ENCODE data around the gene CBR3.

The CBR3 gene

DNA sequence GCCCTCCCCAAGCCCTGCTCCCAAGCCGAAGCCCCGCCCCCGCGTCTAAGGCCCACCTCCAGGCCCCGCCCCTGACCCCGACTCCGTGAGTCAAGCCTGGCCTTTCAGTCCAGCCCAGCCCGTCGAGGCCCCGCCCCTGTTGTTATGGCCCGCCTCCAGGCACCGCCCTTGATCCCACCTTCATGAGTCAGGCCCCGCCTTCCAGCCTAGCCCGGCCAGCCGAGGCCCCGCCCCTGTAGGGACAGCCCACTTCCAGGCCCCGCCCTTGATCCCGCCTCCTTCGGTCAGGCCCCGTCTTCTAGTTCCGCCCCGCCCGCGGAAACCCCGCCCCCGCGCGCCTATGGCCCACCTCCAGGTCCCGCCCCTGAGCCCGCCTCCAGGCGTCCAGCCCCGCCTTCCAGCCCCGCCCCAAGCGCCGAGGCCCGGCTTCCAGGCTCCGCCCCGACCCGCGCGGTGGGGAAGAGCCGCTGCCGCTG lies 21.5 kb downstream of the CBR3 start:
- no peak for TF ChIP-seq CTCF (IDR thresholded peaks at IDR 0.05; ENCODE audit: low read length, missing control alignments)
- H3K4me3 ChIP-seq (replicated peaks; ENCODE audit: low read depth, low read length) = peak overlapping the region; percentile 70
- DNase-seq (ENCODE audit: low read depth) = peak; percentile 99

- no peak for DNase-seq (ENCODE audit: low read depth)
- peak within 1 kb of the TSS; percentile 70 for H3K4me3 ChIP-seq (replicated peaks; ENCODE audit: low read depth, low read length)
- no peak for TF ChIP-seq CTCF (IDR thresholded peaks at IDR 0.05; ENCODE audit: low read length, missing control alignments)
These were observed 22.2 kb downstream of the CBR3 start, which contains the start of gene DOP1B for GRCh38 chr21:36156815-36157670. Gene DOP1B (plus strand): TSS chr21:36156824. CDS start chr21:36164734, 7,910 bp downstream.

DNA sequence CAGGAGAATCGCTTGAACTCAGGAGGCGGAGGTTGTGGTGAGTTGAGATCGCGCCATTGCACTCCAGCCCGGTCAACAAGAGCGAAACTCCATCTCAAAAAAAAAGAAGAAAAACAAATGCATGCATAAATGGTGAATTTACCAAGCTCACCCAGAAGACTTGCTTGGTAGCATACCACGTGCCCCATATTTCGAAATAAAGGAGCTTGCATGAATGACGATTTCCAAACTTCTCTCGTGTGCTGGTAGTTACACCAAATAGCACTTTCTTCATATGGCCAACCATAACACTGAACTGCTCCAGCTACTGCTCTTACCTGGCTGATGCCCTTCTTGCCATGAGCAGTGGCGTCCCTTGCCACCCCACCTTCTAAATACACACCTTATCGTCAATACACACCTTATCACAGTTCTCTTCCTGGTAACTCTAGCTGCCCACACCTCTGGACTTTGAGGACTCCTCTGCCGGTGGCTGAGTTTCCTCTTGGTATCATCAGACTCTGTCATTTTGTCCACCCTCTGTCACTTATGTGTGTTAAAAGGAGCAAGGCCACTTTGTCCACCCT lies 24.6 kb downstream of the CBR3 start:
- H3K4me3 ChIP-seq (replicated peaks; ENCODE audit: low read depth, low read length) = no peak overlapping the region
- TF ChIP-seq CTCF (IDR thresholded peaks at IDR 0.05; ENCODE audit: low read length, missing control alignments) = no peak
- no peak for DNase-seq (ENCODE audit: low read depth)

DNA sequence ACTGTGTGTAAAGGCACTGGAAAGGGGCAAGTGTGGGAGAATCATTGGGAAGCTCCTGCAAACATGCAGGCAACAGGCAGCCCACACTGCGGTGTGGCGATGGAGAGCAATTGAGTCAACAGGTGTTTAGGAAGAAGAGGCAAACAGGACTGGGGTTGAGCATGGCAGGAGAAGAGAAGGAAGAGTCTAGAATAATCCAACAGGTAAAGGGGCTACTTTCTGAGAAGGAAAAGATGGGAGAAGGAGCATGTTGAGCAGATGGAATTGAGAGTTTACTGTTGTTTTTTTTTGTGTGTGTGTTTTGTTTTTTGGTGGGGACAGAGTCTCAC lies 25.9 kb downstream of the CBR3 start:
- DNase-seq (ENCODE audit: low read depth) = no peak
- TF ChIP-seq CTCF (IDR thresholded peaks at IDR 0.05; ENCODE audit: low read length, missing control alignments) = no peak

DNA sequence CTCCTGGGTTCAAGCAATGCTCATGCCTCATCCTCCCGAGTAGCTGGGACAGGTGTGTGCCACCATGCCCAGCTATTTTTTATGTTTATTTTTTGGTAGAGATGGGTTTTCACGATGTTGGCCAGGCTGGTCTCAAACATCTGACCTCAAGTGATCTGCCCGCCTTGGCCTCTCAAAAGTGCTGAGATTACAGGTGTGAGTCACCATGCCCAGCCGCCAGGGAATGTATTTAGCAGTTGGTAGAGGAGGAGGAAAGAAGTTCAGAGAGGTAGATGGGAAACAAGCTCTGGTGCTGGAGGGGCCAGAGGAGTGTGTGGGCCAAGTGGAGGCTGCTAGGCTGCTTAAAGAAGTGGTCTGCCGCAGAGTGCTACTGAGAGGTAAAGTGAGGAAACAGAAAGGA lies 27.8 kb downstream of the CBR3 start:
- DNase-seq (ENCODE audit: low read depth) = no peak
- TF ChIP-seq CTCF (IDR thresholded peaks at IDR 0.05; ENCODE audit: low read length, missing control alignments) = no peak
- no peak overlapping the region for H3K4me3 ChIP-seq (replicated peaks; ENCODE audit: low read depth, low read length)

More for the DNA sequence above, 25.9 kb downstream of the CBR3 start:
- H3K4me3 ChIP-seq (replicated peaks; ENCODE audit: low read depth, low read length) = no peak overlapping the region

- no peak for TF ChIP-seq CTCF (IDR thresholded peaks at IDR 0.05; ENCODE audit: low read length, missing control alignments)
- no peak for DNase-seq (ENCODE audit: low read depth)
- no peak overlapping the region for H3K4me3 ChIP-seq (replicated peaks; ENCODE audit: low read depth, low read length)
These were observed 29.2 kb downstream of the CBR3 start for GRCh38 chr21:36163750-36164741.

Data from fibroblast of pulmonary artery (primary cell).